22Rv1 (cell line): ENCODE measurements around the gene NRG3.

Source experiments
- H3K27ac ChIP-seq: fragments of 450-650 bp; 2 replicates; pipeline ENCODE4 v1.5.1; 2017
- CTCF ChIP-seq: fragments of 450-650 bp; IDR thresholded peaks from 2 replicates; pipeline ENCODE4 v1.5.1; 2017; ENCODE audit warnings: mild to moderate bottlenecking
- ZFX ChIP-seq: fragments of 450-650 bp; IDR thresholded peaks from 2 replicates; pipeline ENCODE4 v1.6.1; 2017; ENCODE audit warnings: antibody characterized with exemption, borderline replicate concordance

The NRG3 gene

GRCh38 chr10:82254237-82254636 is 379.2 kb downstream of the NRG3 start:
- H3K27ac ChIP-seq, result no peak overlapping the region
- TF ChIP-seq ZFX (no peak), CTCF (no peak)

GRCh38 chr10:82256275-82256674 is 381.3 kb downstream of the NRG3 start:
- H3K27ac ChIP-seq, result no peak overlapping the region
- TF ChIP-seq CTCF (no peak), ZFX (no peak)

GRCh38 chr10:82266438-82266837 is 391.4 kb downstream of the NRG3 start:
- TF ChIP-seq ZFX (no peak), CTCF (no peak)
- no peak overlapping the region for H3K27ac ChIP-seq

- TF ChIP-seq CTCF, result no peak
- TF ChIP-seq ZFX, result no peak
- H3K27ac ChIP-seq, result no peak overlapping the region
Measured at GRCh38 chr10:82267014-82267413, 392.0 kb downstream of the NRG3 start.

- TF ChIP-seq ZFX, result no peak
- TF ChIP-seq CTCF, result no peak
- no peak overlapping the region for H3K27ac ChIP-seq
Measured at GRCh38 chr10:82267465-82267864, 392.5 kb downstream of the NRG3 start.

- no peak for TF ChIP-seq CTCF
- TF ChIP-seq ZFX, result no peak
Measured at GRCh38 chr10:82267960-82268359, 393.0 kb downstream of the NRG3 start.

GRCh38 chr10:82277591-82277990 is 402.6 kb downstream of the NRG3 start:
- no peak overlapping the region for H3K27ac ChIP-seq
- TF ChIP-seq ZFX, result no peak
- TF ChIP-seq CTCF, result no peak

More at GRCh38 chr10:82267960-82268359, 393.0 kb downstream of the NRG3 start:
- H3K27ac ChIP-seq, result no peak overlapping the region
